Left ventricle myocardium inferior (tissue), 1 donor: Measurements from ENCODE around the gene CIRBP. TPM values are rescaled to one million over a fixed set of nuclear protein-coding genes. Genes with fewer than 3 reads are reported as not detected.

ENCODE experiments used
- DNase-seq: peaks from one replicate; pipeline ENCODE4 v3.0.0-alpha.2; 2020
- H3K27ac ChIP-seq: fragments of 200-600 bp; replicated peaks from 2 replicates; pipeline ENCODE4 v1.8.0; 2021
- H3K27me3 ChIP-seq: fragments of 200-600 bp; 2 replicates; pipeline ENCODE4 v1.8.0; 2021; ENCODE audit warnings: low read depth
- H3K36me3 ChIP-seq: fragments of 200-600 bp; 2 replicates; pipeline ENCODE4 v1.8.0; 2021
- H3K4me1 ChIP-seq: fragments of 200-600 bp; 2 replicates; pipeline ENCODE4 v1.8.0; 2021
- H3K4me3 ChIP-seq: fragments of 200-600 bp; 2 replicates; pipeline ENCODE4 v1.8.0; 2021; ENCODE audit warnings: mild to moderate bottlenecking, moderate library complexity
- H3K9me3 ChIP-seq: fragments of 200-600 bp; replicated peaks from 2 replicates; pipeline ENCODE4 v1.8.0; 2021
- CTCF ChIP-seq: fragments of 200-600 bp; IDR thresholded peaks from 2 replicates; pipeline ENCODE4 v1.8.0; 2021; ENCODE audit warnings: antibody characterized with exemption, mild to moderate bottlenecking, borderline replicate concordance
- intact Hi-C: fragments of 100-400 bp; cut with micrococcal nuclease; formaldehyde crosslinking; loops from one replicate; pipeline ENCODE4 v1.11.0; 2022
- total RNA-seq: library from RNA; stranded (reverse); fragmentation: NEBNext Ultra II Directional; extraction: Animal tissue kit (Norgen Biotek cat#: 25700); gene quantifications from one replicate; pipeline ENCODE4 v1.2.1, GENCODE V29; 2021
- donor health status: DM: no; HTN: yes; CAD: no; lungs with severe emphysema.

CIRBP gene
- total RNA-seq, 1 donor from 2014 or later: 229 TPM

GRCh38 chr19:1250437-1251260 lies 18.5 kb upstream of the CIRBP start:
- Histone ChIP-seq H3K4me3 (peak overlapping the region; percentile 93), H3K36me3 (peaks cover 47% of the 10 kb centered on the region), H3K9me3 (no peaks in the 10 kb centered on the region), H3K27me3 (no peaks in the 10 kb centered on the region), H3K4me1 (peaks cover 85% of the 10 kb centered on the region), H3K27ac (peak overlapping the region; percentile 100)
- intact Hi-C loops: no loop called here
- TF ChIP-seq CTCF: no peak
- DNase-seq: peak; percentile 74

GRCh38 chr19:1251330-1252220 lies 17.6 kb upstream of the CIRBP start:
- H3K4me3 ChIP-seq: peak overlapping the region; percentile 93
- intact Hi-C loops: no loop called here
- H3K27ac ChIP-seq: peak overlapping the region; percentile 100
- H3K27me3 ChIP-seq: no peaks in the 10 kb centered on the region
- no peaks in the 10 kb centered on the region for H3K9me3 ChIP-seq
- H3K4me1 ChIP-seq: peaks cover 85% of the 10 kb centered on the region
- TF ChIP-seq CTCF: no peak
- peak; percentile 84 for DNase-seq
- H3K36me3 ChIP-seq: peaks cover 56% of the 10 kb centered on the region

- Histone ChIP-seq H3K27me3 (no peaks in the 10 kb centered on the region), H3K27ac (peak overlapping the region; percentile 100), H3K4me1 (peaks cover 85% of the 10 kb centered on the region), H3K9me3 (no peaks in the 10 kb centered on the region), H3K36me3 (peaks cover 64% of the 10 kb centered on the region), H3K4me3 (peak overlapping the region; percentile 93)
- peak; percentile 90 for DNase-seq
- no peak for TF ChIP-seq CTCF
- intact Hi-C loops: no loop called here
Measured at GRCh38 chr19:1252221-1252820, 16.8 kb upstream of the CIRBP start.

GRCh38 chr19:1252821-1253513 lies 16.2 kb upstream of the CIRBP start:
- intact Hi-C loops: no loop called here
- Histone ChIP-seq H3K4me1 (peaks cover 85% of the 10 kb centered on the region), H3K4me3 (peak overlapping the region; percentile 93), H3K27me3 (no peaks in the 10 kb centered on the region), H3K27ac (peak overlapping the region; percentile 100), H3K9me3 (no peaks in the 10 kb centered on the region), H3K36me3 (peaks cover 70% of the 10 kb centered on the region)
- TF ChIP-seq CTCF: peak; percentile 39
- peak; percentile 91 for DNase-seq
